AG04449 (cell line): Measurements from ENCODE around the gene SERPINH1.

Experiments
- CTCF ChIA-PET: fragments of 350-600 bp; formaldehyde crosslinking; extraction: SDS; loops from one replicate; lab custom pipeline; 2021; ENCODE audit warnings: antibody characterized with exemption; lab: Yijun Ruan, JAX
- POLR2A ChIA-PET: fragments of 400-600, 350-600 bp; formaldehyde crosslinking; extraction: SDS; loops from one replicate; lab custom pipeline; 2020; ENCODE audit warnings: antibody characterized with exemption, inconsistent platforms; lab: Yijun Ruan, JAX
- DNase-seq: peaks from one replicate; pipeline ENCODE4 v3.0.0-alpha.2; 2010; ENCODE audit warnings: low read depth, low spot score
- H3K4me3 ChIP-seq: 2 replicates; pipeline ENCODE4 v1.5.1; 2011; ENCODE audit warnings: low read depth, mild to moderate bottlenecking, control low read depth, low read length
- TF ChIP-seq, protein P1 (sequence below): IDR thresholded peaks from one replicate; pipeline ENCODE4 v1.5.1; 2011; ENCODE audit warnings: mild to moderate bottlenecking, moderate library complexity, low read length, control low read depth, inconsistent platforms; ENCODE audit not compliant: insufficient read depth; ENCODE audit errors: missing control alignments

Gene SERPINH1

GRCh38 chr11:75616281-75616680 is 54.2 kb downstream of the SERPINH1 start:
- ChIA-PET CTCF (interaction anchor here (1.0 to 1.4 kb wide), 4 partner anchors 11 to 186 kb away, joined by 3 to 4 read pairs (median 3); no protein-coding TSS in a partner anchor), POLR2A (no interaction called here)
- TF ChIP-seq, protein P1, sequence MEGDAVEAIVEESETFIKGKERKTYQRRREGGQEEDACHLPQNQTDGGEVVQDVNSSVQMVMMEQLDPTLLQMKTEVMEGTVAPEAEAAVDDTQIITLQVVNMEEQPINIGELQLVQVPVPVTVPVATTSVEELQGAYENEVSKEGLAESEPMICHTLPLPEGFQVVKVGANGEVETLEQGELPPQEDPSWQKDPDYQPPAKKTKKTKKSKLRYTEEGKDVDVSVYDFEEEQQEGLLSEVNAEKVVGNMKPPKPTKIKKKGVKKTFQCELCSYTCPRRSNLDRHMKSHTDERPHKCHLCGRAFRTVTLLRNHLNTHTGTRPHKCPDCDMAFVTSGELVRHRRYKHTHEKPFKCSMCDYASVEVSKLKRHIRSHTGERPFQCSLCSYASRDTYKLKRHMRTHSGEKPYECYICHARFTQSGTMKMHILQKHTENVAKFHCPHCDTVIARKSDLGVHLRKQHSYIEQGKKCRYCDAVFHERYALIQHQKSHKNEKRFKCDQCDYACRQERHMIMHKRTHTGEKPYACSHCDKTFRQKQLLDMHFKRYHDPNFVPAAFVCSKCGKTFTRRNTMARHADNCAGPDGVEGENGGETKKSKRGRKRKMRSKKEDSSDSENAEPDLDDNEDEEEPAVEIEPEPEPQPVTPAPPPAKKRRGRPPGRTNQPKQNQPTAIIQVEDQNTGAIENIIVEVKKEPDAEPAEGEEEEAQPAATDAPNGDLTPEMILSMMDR, result no peak
- no peak overlapping the region for H3K4me3 ChIP-seq
- DNase-seq, result no peak
